ENCODE data around the gene CAND2. TPM values are rescaled to one million over a fixed set of nuclear protein-coding genes. Genes with fewer than 3 reads are reported as not detected.

Gene CAND2
- polyA plus RNA-seq, 3 donors = not detected

GRCh38 chr3:12818273-12818672 lies 21.8 kb downstream of the CAND2 start:
- H3K9ac ChIP-seq (ENCODE audit: insufficient read depth, low read length, poor library complexity, severe bottlenecking) = no peak overlapping the region
- DNase-seq = no peak
- H2AFZ ChIP-seq (ENCODE audit: insufficient read depth, low read depth, low read length, poor library complexity, severe bottlenecking) = no peak overlapping the region
- H3K36me3 ChIP-seq (replicated peaks in 1 of 2; ENCODE audit: control insufficient read depth in 1 of 2, insufficient read depth in 2 of 2, low read length in 2 of 2) = no peaks in the 10 kb centered on the region
- no peaks in the 10 kb centered on the region for H3K27me3 ChIP-seq (ENCODE audit: control insufficient read depth in 2 of 2, insufficient read depth in 2 of 2, low read length in 2 of 2)
- no peak for TF ChIP-seq CTCF (IDR thresholded peaks at IDR 0.05)
- H3K4me3 Mint-ChIP-seq = no peak overlapping the region
- intact Hi-C loops (cut with micrococcal nuclease) = no loop called here
- peaks cover 0 to 2% (median 0%) of the 10 kb centered on the region in 7 donors for H3K9me3 Mint-ChIP-seq
- no peaks in the 10 kb centered on the region for H3K36me3 Mint-ChIP-seq
- no peaks in the 10 kb centered on the region for H3K79me2 ChIP-seq (ENCODE audit: insufficient read depth, low read length)
- no peaks in the 10 kb centered on the region for H4K20me1 ChIP-seq (ENCODE audit: insufficient read depth, low read length)
- no peak overlapping the region for H3K4me3 ChIP-seq (replicated peaks in 1 of 3; ENCODE audit: low read depth in 2 of 3, low read length in 3 of 3)
- WGBS (ENCODE audit: insufficient coverage) = 93% methylated on average over 8 of the region's 8 CpGs
- no peaks in the 10 kb centered on the region for H3K4me1 Mint-ChIP-seq
- no peak overlapping the region for H3K27ac ChIP-seq (ENCODE audit: low read depth in 1 of 2, low read length in 2 of 2)
- peaks cover 6 to 10% (median 7%) of the 10 kb centered on the region in 3 donors for H3K27me3 Mint-ChIP-seq (ENCODE audit: low read depth in 3 of 3)
- no peaks in the 10 kb centered on the region for H3K4me1 ChIP-seq (ENCODE audit: control insufficient read depth in 1 of 2, insufficient read depth in 2 of 2, low read length in 2 of 2)
- no peaks in the 10 kb centered on the region for H3K9me3 ChIP-seq (replicated peaks in 1 of 2; ENCODE audit: control insufficient read depth in 1 of 2, insufficient read depth in 1 of 2, low read length in 2 of 2)
- no peak overlapping the region for H3K27ac Mint-ChIP-seq
- no peak overlapping the region for H3K4me2 ChIP-seq (replicated peaks; ENCODE audit: extremely low read depth, low read length, poor library complexity, severe bottlenecking)

GRCh38 chr3:12818773-12819172 lies 22.3 kb downstream of the CAND2 start:
- Mint-ChIP-seq H3K4me1 (no peaks in the 10 kb centered on the region), H3K27me3 (ENCODE audit: low read depth in 3 of 3) (peaks cover 4 to 10% (median 7%) of the 10 kb centered on the region in 3 donors), H3K4me3 (no peak overlapping the region), H3K36me3 (no peaks in the 10 kb centered on the region), H3K27ac (no peak overlapping the region), H3K9me3 (peaks cover 0 to 2% (median 0%) of the 10 kb centered on the region in 7 donors)
- H3K27ac ChIP-seq (ENCODE audit: low read depth in 1 of 2, low read length in 2 of 2) = no peak overlapping the region
- intact Hi-C loops (cut with micrococcal nuclease) = no loop called here
- no peaks in the 10 kb centered on the region for H4K20me1 ChIP-seq (ENCODE audit: insufficient read depth, low read length)
- no peak overlapping the region for H3K9ac ChIP-seq (ENCODE audit: insufficient read depth, low read length, poor library complexity, severe bottlenecking)
- H2AFZ ChIP-seq (ENCODE audit: insufficient read depth, low read depth, low read length, poor library complexity, severe bottlenecking) = no peak overlapping the region
- no peak for DNase-seq
- H3K79me2 ChIP-seq (ENCODE audit: insufficient read depth, low read length) = no peaks in the 10 kb centered on the region
- H3K27me3 ChIP-seq (ENCODE audit: control insufficient read depth in 2 of 2, insufficient read depth in 2 of 2, low read length in 2 of 2) = no peaks in the 10 kb centered on the region
- 25% methylated on average over 2 of the region's 5 CpGs for WGBS (ENCODE audit: insufficient coverage)
- no peak for TF ChIP-seq CTCF (IDR thresholded peaks at IDR 0.05)
- H3K4me2 ChIP-seq (replicated peaks; ENCODE audit: extremely low read depth, low read length, poor library complexity, severe bottlenecking) = no peak overlapping the region
- no peaks in the 10 kb centered on the region for H3K36me3 ChIP-seq (replicated peaks in 1 of 2; ENCODE audit: control insufficient read depth in 1 of 2, insufficient read depth in 2 of 2, low read length in 2 of 2)
- H3K4me1 ChIP-seq (ENCODE audit: control insufficient read depth in 1 of 2, insufficient read depth in 2 of 2, low read length in 2 of 2) = no peaks in the 10 kb centered on the region
- H3K4me3 ChIP-seq (replicated peaks in 1 of 3; ENCODE audit: low read depth in 2 of 3, low read length in 3 of 3) = no peak overlapping the region
- H3K9me3 ChIP-seq (replicated peaks in 1 of 2; ENCODE audit: control insufficient read depth in 1 of 2, insufficient read depth in 1 of 2, low read length in 2 of 2) = no peaks in the 10 kb centered on the region
